Stimulated activated CD4-positive, alpha-beta T cell treated with anti-CD3 and anti-CD28 coated beads, Interleukin-15, amount 100 ng/mL, for 48 hours (primary cell): ENCODE data around the gene ABCF2.

Experiments used
- DNase-seq, 2 donors: peaks; one replicate each; pipeline ENCODE4 v3.0.0-alpha.2; 2020; ENCODE audit warnings: low read depth in 2 of 2

Gene ABCF2

GRCh38 chr7:151226875-151227782 lies at the start of gene ABCF2:
ABCF2 (minus strand) TSS chr7:151227205; CDS start chr7:151226458, 747 bp downstream.
- DNase-seq = peak; percentile 95 to 98

- no peak for DNase-seq
These were observed 49.0 kb upstream of the ABCF2 start for GRCh38 chr7:151275813-151276577.

GRCh38 chr7:151274936-151275812 lies 48.2 kb upstream of the ABCF2 start:
- no peak for DNase-seq

- no peak for DNase-seq
These were observed 47.4 kb upstream of the ABCF2 start for GRCh38 chr7:151274396-151274795.

GRCh38 chr7:151273651-151274390 lies 46.8 kb upstream of the ABCF2 start:
- DNase-seq = no peak

- no peak for DNase-seq
These were observed 45.9 kb upstream of the ABCF2 start for GRCh38 chr7:151272877-151273276.

- DNase-seq = no peak
These were observed 45.4 kb upstream of the ABCF2 start for GRCh38 chr7:151272405-151272804.

- DNase-seq = no peak
These were observed 44.8 kb upstream of the ABCF2 start for GRCh38 chr7:151271699-151272355.

GRCh38 chr7:151269511-151269910 lies 42.5 kb upstream of the ABCF2 start:
- DNase-seq = no peak

- no peak for DNase-seq
These were observed 38.4 kb upstream of the ABCF2 start for GRCh38 chr7:151265351-151265931.

GRCh38 chr7:151264615-151265014 lies 37.6 kb upstream of the ABCF2 start:
- no peak for DNase-seq

GRCh38 chr7:151261529-151261928 lies 34.5 kb upstream of the ABCF2 start:
- DNase-seq = no peak

- DNase-seq = no peak
These were observed 33.9 kb upstream of the ABCF2 start for GRCh38 chr7:151260883-151261282.

GRCh38 chr7:151260471-151260870 lies 33.5 kb upstream of the ABCF2 start:
- no peak for DNase-seq

GRCh38 chr7:151257990-151258389 lies 31.0 kb upstream of the ABCF2 start:
- no peak for DNase-seq

- DNase-seq = no peak
These were observed 29.5 kb upstream of the ABCF2 start for GRCh38 chr7:151256410-151257045.

- DNase-seq = no peak
These were observed 28.4 kb upstream of the ABCF2 start for GRCh38 chr7:151255390-151255789.

GRCh38 chr7:151254851-151255250 lies 27.8 kb upstream of the ABCF2 start:
- no peak for DNase-seq

- DNase-seq = no peak
These were observed 27.3 kb upstream of the ABCF2 start for GRCh38 chr7:151254316-151254715.
